Parathyroid adenoma (tissue), 2 donors: ENCODE data around the gene PNPLA3.

Experiments used
- H2AFZ ChIP-seq: fragments of 300-600 bp; sonication (generic); one replicate; pipeline ENCODE4 v1.7.0; 2017; ENCODE audit warnings: antibody characterized with exemption, mild to moderate bottlenecking
- H3K27ac ChIP-seq: fragments of 300-600 bp; sonication (generic); one replicate; pipeline ENCODE4 v1.7.0; 2017
- H3K27me3 ChIP-seq: fragments of 300-600 bp; sonication (generic); one replicate; pipeline ENCODE4 v1.7.0; 2017; ENCODE audit warnings: low read length; ENCODE audit not compliant: control insufficient read depth, insufficient read depth
- H3K36me3 ChIP-seq: fragments of 300-600 bp; sonication (generic); one replicate; pipeline ENCODE4 v1.7.0; 2017; ENCODE audit warnings: low read length; ENCODE audit not compliant: control insufficient read depth, insufficient read depth
- H3K4me1 ChIP-seq: fragments of 300-600 bp; sonication (generic); one replicate; pipeline ENCODE4 v1.7.0; 2017; ENCODE audit warnings: control low read depth
- H3K4me2 ChIP-seq: fragments of 300-600 bp; sonication (generic); one replicate; pipeline ENCODE4 v1.7.0; 2017; ENCODE audit warnings: low read length
- H3K4me3 ChIP-seq: fragments of 300-600 bp; sonication (generic); one replicate; pipeline ENCODE4 v1.7.0; 2017; ENCODE audit warnings: low read depth, low read length
- H3K79me2 ChIP-seq: fragments of 300-600 bp; sonication (generic); one replicate; pipeline ENCODE4 v1.7.0; 2017; ENCODE audit warnings: control low read depth
- H3K9ac ChIP-seq: fragments of 300-600 bp; sonication (generic); one replicate; pipeline ENCODE4 v1.7.0; 2017; ENCODE audit warnings: mild to moderate bottlenecking
- H3K9me3 ChIP-seq: fragments of 300-600 bp; sonication (generic); one replicate; pipeline ENCODE4 v1.7.0; 2017; ENCODE audit warnings: low read length; ENCODE audit not compliant: control insufficient read depth
- TF ChIP-seq, protein P1 (sequence below): fragments of 300-600 bp; sonication (generic); IDR thresholded peaks from one replicate; pipeline ENCODE4 v1.7.0; 2017; ENCODE audit warnings: antibody characterized with exemption, mild to moderate bottlenecking
- donor health status: primary hyperparathyroidism.

Gene PNPLA3

GRCh38 chr22:43957871-43958270, 34.3 kb downstream of the PNPLA3 start:
- TF ChIP-seq, protein P1, sequence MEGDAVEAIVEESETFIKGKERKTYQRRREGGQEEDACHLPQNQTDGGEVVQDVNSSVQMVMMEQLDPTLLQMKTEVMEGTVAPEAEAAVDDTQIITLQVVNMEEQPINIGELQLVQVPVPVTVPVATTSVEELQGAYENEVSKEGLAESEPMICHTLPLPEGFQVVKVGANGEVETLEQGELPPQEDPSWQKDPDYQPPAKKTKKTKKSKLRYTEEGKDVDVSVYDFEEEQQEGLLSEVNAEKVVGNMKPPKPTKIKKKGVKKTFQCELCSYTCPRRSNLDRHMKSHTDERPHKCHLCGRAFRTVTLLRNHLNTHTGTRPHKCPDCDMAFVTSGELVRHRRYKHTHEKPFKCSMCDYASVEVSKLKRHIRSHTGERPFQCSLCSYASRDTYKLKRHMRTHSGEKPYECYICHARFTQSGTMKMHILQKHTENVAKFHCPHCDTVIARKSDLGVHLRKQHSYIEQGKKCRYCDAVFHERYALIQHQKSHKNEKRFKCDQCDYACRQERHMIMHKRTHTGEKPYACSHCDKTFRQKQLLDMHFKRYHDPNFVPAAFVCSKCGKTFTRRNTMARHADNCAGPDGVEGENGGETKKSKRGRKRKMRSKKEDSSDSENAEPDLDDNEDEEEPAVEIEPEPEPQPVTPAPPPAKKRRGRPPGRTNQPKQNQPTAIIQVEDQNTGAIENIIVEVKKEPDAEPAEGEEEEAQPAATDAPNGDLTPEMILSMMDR: no peak

DNA sequence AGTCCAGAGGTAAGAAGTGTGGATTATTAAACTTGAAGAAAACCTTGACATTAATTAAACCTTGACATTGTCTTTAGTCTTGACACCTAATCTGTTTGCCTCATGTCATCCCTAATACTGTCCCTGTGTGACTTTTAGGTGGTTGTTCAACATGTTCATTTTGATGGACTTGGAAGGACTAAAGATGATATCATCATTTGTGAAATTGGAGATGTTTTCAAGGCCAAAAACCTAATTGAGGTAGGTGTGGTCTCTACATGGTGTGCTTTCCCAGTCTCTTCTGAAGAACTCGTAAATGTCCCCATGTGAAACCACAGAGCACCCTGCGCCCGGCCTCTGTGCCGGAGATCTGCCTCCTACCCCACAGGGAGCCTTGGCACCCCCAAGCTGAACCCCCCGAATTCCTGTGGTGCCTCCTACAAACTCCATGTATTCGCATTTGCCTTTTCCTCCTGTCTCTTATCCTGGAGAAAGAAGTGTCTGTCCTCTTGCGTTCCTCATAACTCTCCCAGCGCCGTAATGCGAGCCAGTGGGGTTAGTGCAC, 40.8 kb downstream of the PNPLA3 start:
- Histone ChIP-seq H3K4me2 (no peak overlapping the region), H3K9me3 (no peaks in the 10 kb centered on the region), H3K27ac (no peak overlapping the region), H3K4me3 (no peak overlapping the region), H3K4me1 (no peaks in the 10 kb centered on the region), H3K79me2 (peaks cover 20% of the 10 kb centered on the region), H2AFZ (no peak overlapping the region), H3K36me3 (no peaks in the 10 kb centered on the region), H3K9ac (no peak overlapping the region), H3K27me3 (no peaks in the 10 kb centered on the region)
- TF ChIP-seq, protein P1: no peak

More at GRCh38 chr22:43957871-43958270, 34.3 kb downstream of the PNPLA3 start:
- Histone ChIP-seq H3K27me3 (no peaks in the 10 kb centered on the region), H3K27ac (no peak overlapping the region), H3K79me2 (peaks cover 19% of the 10 kb centered on the region), H3K9me3 (no peaks in the 10 kb centered on the region), H3K36me3 (no peaks in the 10 kb centered on the region), H3K9ac (no peak overlapping the region), H3K4me2 (no peak overlapping the region), H3K4me1 (peaks cover 4% of the 10 kb centered on the region), H3K4me3 (no peak overlapping the region), H2AFZ (no peak overlapping the region)

DNA sequence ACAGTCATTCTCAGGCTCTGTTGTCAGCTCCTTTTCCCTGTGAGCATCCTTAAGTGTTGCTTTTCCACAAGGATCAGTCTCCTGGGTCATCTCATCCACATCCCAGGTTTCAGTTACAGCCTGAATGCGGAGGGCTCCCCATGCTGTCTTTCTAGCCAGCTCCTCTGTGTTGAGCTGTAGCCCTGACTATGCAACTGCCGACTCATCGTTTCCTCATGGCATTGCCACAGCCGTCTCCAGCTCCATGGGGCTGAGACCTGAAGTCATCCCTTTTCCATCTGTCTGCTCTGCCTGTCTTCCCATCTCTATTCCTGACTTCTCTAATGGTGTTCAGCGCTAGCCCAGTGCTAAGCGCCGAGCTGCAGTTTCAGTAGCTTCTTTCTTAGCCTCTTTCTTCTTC, 43.5 kb downstream of the PNPLA3 start:
- peaks cover 6% of the 10 kb centered on the region for H3K79me2 ChIP-seq
- no peak overlapping the region for H3K4me2 ChIP-seq
- no peaks in the 10 kb centered on the region for H3K27me3 ChIP-seq
- no peak overlapping the region for H2AFZ ChIP-seq
- H3K9ac ChIP-seq: no peak overlapping the region
- no peak overlapping the region for H3K4me3 ChIP-seq
- H3K9me3 ChIP-seq: no peaks in the 10 kb centered on the region
- no peak overlapping the region for H3K27ac ChIP-seq
- TF ChIP-seq, protein P1: no peak
- no peaks in the 10 kb centered on the region for H3K36me3 ChIP-seq
- H3K4me1 ChIP-seq: no peaks in the 10 kb centered on the region

- TF ChIP-seq, protein P1: no peak
- Histone ChIP-seq H3K4me1 (no peaks in the 10 kb centered on the region), H2AFZ (no peak overlapping the region), H3K27me3 (no peaks in the 10 kb centered on the region), H3K4me2 (no peak overlapping the region), H3K27ac (no peak overlapping the region), H3K9ac (no peak overlapping the region), H3K4me3 (no peak overlapping the region), H3K9me3 (no peaks in the 10 kb centered on the region), H3K36me3 (no peaks in the 10 kb centered on the region), H3K79me2 (peaks cover 4% of the 10 kb centered on the region)
These were observed 45.0 kb downstream of the PNPLA3 start for GRCh38 chr22:43968614-43969013.
